ENCODE data around the gene STRIP1.

Gene STRIP1

GRCh38 chr1:110017792-110018191 lies 16.6 kb upstream of the STRIP1 start:
- TF ChIP-seq EZH2phosphoT487 (IDR thresholded peaks at IDR 0.05; ENCODE audit: low read length) (no peak), EZH2 (optimal IDR thresholded peaks at IDR 0.05; ENCODE audit: low read depth, low read length) (no peak)
- TF ChIP-seq, protein P1, sequence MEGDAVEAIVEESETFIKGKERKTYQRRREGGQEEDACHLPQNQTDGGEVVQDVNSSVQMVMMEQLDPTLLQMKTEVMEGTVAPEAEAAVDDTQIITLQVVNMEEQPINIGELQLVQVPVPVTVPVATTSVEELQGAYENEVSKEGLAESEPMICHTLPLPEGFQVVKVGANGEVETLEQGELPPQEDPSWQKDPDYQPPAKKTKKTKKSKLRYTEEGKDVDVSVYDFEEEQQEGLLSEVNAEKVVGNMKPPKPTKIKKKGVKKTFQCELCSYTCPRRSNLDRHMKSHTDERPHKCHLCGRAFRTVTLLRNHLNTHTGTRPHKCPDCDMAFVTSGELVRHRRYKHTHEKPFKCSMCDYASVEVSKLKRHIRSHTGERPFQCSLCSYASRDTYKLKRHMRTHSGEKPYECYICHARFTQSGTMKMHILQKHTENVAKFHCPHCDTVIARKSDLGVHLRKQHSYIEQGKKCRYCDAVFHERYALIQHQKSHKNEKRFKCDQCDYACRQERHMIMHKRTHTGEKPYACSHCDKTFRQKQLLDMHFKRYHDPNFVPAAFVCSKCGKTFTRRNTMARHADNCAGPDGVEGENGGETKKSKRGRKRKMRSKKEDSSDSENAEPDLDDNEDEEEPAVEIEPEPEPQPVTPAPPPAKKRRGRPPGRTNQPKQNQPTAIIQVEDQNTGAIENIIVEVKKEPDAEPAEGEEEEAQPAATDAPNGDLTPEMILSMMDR (IDR thresholded peaks at IDR 0.05; ENCODE audit: low read length) = no peak
- no peaks in the 10 kb centered on the region for H3K4me1 ChIP-seq (ENCODE audit: low read length)
- no peak overlapping the region for H3K4me2 ChIP-seq (ENCODE audit: low read depth, low read length)
- no peak overlapping the region for H3K9ac ChIP-seq (ENCODE audit: low read length)
- H4K20me1 ChIP-seq (ENCODE audit: insufficient read depth, low read length) = no peaks in the 10 kb centered on the region
- no peak overlapping the region for H3K27ac ChIP-seq (ENCODE audit: low read length)
- no peaks in the 10 kb centered on the region for H3K79me2 ChIP-seq (ENCODE audit: low read length)
- no peaks in the 10 kb centered on the region for H3K36me3 ChIP-seq (replicated peaks; ENCODE audit: insufficient read depth, low read length)
- no peak for DNase-seq
- H3K9me3 ChIP-seq (replicated peaks; ENCODE audit: insufficient read depth, low read length) = no peaks in the 10 kb centered on the region
- no peaks in the 10 kb centered on the region for H3F3A ChIP-seq (ENCODE audit: insufficient read depth, low read length)
- no peaks in the 10 kb centered on the region for H3K27me3 ChIP-seq (replicated peaks; ENCODE audit: insufficient read depth, low read length)
- H3K9me2 ChIP-seq (replicated peaks; ENCODE audit: insufficient read depth, low read length) = no peaks in the 10 kb centered on the region
- H3K4me3 ChIP-seq (ENCODE audit: low read length) = no peak overlapping the region
- no peak overlapping the region for H2AFZ ChIP-seq (ENCODE audit: low read length)

DNA sequence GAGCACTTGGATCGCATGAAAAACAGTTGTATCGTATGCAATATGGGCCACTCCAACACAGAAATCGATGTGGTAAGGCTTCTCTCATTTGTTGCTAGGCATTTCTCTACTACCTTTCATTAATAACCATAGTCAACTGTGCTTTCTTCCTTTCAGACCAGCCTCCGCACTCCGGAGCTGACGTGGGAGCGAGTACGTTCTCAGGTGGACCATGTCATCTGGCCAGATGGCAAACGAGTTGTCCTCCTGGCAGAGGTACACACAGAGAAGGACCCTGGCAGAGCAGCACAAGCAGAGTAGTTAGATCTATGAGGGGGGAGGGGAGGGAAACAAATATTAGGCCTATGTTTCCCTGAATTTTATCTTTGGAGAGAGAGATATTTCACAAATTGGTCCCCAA lies 16.0 kb upstream of the STRIP1 start:
- Histone ChIP-seq H3F3A (ENCODE audit: insufficient read depth, low read length) (no peaks in the 10 kb centered on the region), H3K4me3 (ENCODE audit: low read length) (no peak overlapping the region), H3K79me2 (ENCODE audit: low read length) (no peaks in the 10 kb centered on the region), H3K27ac (ENCODE audit: low read length) (no peak overlapping the region), H4K20me1 (ENCODE audit: insufficient read depth, low read length) (no peaks in the 10 kb centered on the region), H2AFZ (ENCODE audit: low read length) (no peak overlapping the region), H3K4me1 (ENCODE audit: low read length) (no peaks in the 10 kb centered on the region), H3K9ac (ENCODE audit: low read length) (no peak overlapping the region), H3K4me2 (ENCODE audit: low read depth, low read length) (no peak overlapping the region), H3K36me3 (replicated peaks; ENCODE audit: insufficient read depth, low read length) (no peaks in the 10 kb centered on the region), H3K27me3 (replicated peaks; ENCODE audit: insufficient read depth, low read length) (no peaks in the 10 kb centered on the region), H3K9me3 (replicated peaks; ENCODE audit: insufficient read depth, low read length) (no peaks in the 10 kb centered on the region), H3K9me2 (replicated peaks; ENCODE audit: insufficient read depth, low read length) (no peaks in the 10 kb centered on the region)
- no peak for TF ChIP-seq EZH2 (optimal IDR thresholded peaks at IDR 0.05; ENCODE audit: low read depth, low read length)
- TF ChIP-seq, protein P1 (IDR thresholded peaks at IDR 0.05; ENCODE audit: low read length) = no peak
- TF ChIP-seq EZH2phosphoT487 (IDR thresholded peaks at IDR 0.05; ENCODE audit: low read length) = no peak
- no peak for DNase-seq

- TF ChIP-seq EZH2 (optimal IDR thresholded peaks at IDR 0.05; ENCODE audit: low read depth, low read length) (no peak), EZH2phosphoT487 (IDR thresholded peaks at IDR 0.05; ENCODE audit: low read length) (no peak)
- TF ChIP-seq, protein P1 (IDR thresholded peaks at IDR 0.05; ENCODE audit: low read length) = no peak
- Histone ChIP-seq H3K4me3 (ENCODE audit: low read length) (no peak overlapping the region), H2AFZ (ENCODE audit: low read length) (no peak overlapping the region), H3K9ac (ENCODE audit: low read length) (no peak overlapping the region), H3F3A (ENCODE audit: insufficient read depth, low read length) (no peaks in the 10 kb centered on the region), H3K36me3 (replicated peaks; ENCODE audit: insufficient read depth, low read length) (no peaks in the 10 kb centered on the region), H3K79me2 (ENCODE audit: low read length) (no peaks in the 10 kb centered on the region), H3K9me2 (replicated peaks; ENCODE audit: insufficient read depth, low read length) (no peaks in the 10 kb centered on the region), H3K9me3 (replicated peaks; ENCODE audit: insufficient read depth, low read length) (no peaks in the 10 kb centered on the region), H3K4me2 (ENCODE audit: low read depth, low read length) (no peak overlapping the region), H3K27ac (ENCODE audit: low read length) (no peak overlapping the region), H3K4me1 (ENCODE audit: low read length) (no peaks in the 10 kb centered on the region), H3K27me3 (replicated peaks; ENCODE audit: insufficient read depth, low read length) (no peaks in the 10 kb centered on the region), H4K20me1 (ENCODE audit: insufficient read depth, low read length) (no peaks in the 10 kb centered on the region)
- no peak for DNase-seq
Observed at GRCh38 chr1:110019770-110020169, 14.7 kb upstream of the STRIP1 start.

Data from MM.1S (cell line).